GM10266 (cell line): ENCODE results near the gene ALS2CL.

Experiments used
- DNase-seq: peaks from one replicate; pipeline ENCODE4 v3.0.0; 2012; ENCODE audit errors: extremely low spot score
- TF ChIP-seq, protein P1 (sequence below): IDR thresholded peaks from 2 replicates; pipeline ENCODE4 v1.5.1; 2012; ENCODE audit warnings: mild to moderate bottlenecking, low read depth; ENCODE audit not compliant: control insufficient read depth, insufficient read depth; ENCODE audit errors: missing control alignments

The ALS2CL gene

DNA sequence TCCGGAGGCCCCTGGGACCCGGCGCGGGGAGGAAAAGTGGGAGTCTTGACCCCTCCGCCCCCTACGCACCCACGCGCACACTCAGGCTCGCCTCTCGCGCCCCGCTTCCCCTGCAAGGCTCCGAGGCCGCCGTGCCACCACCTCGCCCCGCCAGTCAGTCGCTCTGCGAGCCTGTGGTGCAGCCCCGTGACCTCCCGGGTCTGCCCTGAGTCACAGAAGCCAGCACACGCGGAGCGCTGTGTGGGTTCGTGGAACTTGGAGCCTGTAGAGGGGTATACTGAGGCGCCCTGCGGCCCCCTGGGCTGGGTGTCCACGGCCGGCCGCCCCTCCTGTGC lies 380 bp upstream of the ALS2CL start:
- DNase-seq, result no peak

DNA sequence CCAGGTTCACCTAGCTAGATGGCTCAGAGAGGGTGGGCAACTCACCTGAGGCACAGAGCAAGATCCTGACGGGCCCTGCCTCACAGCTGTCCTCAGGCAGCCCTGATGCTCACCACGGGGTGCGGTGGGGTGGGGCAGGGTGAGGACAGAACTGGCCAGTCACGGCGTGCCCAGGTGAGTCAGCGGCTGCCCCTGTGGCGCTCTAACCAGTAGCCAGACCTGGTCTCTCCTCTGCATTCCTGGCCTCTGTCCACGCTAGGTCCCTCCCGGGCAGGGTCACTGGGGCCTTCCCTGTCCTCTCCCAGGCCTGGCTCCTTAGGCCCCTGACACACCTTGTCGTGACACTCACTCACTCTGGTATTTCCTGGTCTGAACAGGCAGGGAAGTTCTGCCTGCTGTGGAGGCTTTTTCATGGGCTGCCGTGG lies 901 bp downstream of the ALS2CL start:
- DNase-seq, result no peak
- TF ChIP-seq, protein P1, sequence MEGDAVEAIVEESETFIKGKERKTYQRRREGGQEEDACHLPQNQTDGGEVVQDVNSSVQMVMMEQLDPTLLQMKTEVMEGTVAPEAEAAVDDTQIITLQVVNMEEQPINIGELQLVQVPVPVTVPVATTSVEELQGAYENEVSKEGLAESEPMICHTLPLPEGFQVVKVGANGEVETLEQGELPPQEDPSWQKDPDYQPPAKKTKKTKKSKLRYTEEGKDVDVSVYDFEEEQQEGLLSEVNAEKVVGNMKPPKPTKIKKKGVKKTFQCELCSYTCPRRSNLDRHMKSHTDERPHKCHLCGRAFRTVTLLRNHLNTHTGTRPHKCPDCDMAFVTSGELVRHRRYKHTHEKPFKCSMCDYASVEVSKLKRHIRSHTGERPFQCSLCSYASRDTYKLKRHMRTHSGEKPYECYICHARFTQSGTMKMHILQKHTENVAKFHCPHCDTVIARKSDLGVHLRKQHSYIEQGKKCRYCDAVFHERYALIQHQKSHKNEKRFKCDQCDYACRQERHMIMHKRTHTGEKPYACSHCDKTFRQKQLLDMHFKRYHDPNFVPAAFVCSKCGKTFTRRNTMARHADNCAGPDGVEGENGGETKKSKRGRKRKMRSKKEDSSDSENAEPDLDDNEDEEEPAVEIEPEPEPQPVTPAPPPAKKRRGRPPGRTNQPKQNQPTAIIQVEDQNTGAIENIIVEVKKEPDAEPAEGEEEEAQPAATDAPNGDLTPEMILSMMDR, result no peak

More for the DNA sequence above, 380 bp upstream of the ALS2CL start:
- TF ChIP-seq, protein P1, result no peak

DNA sequence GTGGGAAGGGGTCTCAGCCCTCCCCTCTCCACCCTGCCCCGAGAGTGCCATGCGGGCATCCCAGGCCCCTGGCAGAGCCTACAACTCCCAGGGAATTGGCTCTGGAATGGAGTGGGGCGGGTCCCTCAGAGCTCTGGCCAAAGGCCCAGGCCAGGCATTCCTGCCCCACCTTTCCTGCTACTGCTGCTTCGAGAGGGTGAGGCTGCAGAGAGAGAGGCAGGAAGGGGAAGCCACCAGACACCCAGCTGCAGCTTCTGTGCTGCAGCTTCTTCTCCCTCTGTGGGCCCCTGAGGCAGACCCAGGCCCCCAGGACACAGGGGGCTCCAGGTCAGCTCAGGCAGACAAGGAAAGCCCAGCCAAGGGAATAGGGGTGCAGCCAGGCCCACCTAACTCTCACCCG lies 2.7 kb downstream of the ALS2CL start:
- no peak for DNase-seq
- TF ChIP-seq, protein P1, result no peak

DNA sequence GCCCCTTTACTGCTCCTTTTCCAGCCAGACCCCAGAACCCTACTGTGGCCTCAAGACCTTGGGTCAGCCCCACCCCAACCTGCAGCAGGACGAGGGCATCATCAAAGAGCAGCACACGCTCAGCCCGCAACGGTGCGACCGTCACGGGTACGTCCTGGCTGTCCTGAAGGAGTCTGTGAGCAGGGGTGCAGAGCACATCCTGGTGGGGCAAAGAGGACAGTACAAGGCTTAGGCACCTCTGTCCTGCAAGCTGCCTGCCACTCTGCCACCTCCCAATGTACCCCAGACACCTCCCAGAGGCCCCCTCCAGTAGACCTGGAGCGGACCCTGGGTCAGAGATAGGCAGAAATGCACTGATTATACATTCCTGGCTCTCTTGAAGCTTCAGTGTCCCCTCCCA lies 8.0 kb downstream of the ALS2CL start:
- no peak for DNase-seq
- TF ChIP-seq, protein P1, result no peak

DNA sequence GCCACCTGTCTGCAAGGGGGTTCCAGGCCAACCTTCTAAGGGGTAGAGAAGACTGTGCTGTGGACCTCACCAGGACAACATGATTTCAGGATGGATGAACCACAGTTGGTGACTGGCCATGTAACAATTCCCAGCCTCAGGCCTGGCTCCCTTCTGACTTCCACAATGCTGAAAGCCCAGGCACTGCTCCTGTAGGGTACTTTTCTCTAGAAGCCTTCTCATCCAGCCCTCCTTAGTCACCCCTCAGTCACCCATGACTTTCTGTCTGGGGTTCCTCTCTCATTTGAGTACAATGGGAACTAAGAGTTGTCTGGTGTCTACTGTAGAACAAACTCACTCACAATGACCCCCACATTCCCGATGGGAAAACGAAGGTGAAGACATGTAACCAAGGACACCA lies 8.6 kb downstream of the ALS2CL start:
- TF ChIP-seq, protein P1, result no peak

DNA sequence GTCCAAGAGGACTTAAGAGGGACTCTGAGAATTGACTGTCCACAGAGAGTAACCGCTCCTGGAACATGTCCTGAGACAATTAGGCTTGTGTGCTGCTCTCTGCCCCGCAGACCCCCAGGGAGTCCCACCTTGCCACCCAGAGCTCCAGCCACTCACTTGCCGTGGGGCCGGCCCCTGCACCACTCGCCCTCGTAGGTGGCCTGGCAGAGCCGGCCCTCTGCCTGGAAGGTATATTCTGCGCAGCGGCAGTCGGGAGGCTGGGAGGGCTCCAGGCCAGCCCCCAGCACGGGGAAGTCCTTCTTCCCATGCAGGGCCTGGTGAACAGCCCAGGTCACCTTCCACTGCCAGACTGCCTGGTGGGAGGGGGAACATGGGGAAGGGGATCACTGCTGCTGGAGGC lies 10.5 kb downstream of the ALS2CL start:
- DNase-seq, result no peak
- TF ChIP-seq, protein P1, result no peak

More for the DNA sequence above, 8.6 kb downstream of the ALS2CL start:
- no peak for DNase-seq

DNA sequence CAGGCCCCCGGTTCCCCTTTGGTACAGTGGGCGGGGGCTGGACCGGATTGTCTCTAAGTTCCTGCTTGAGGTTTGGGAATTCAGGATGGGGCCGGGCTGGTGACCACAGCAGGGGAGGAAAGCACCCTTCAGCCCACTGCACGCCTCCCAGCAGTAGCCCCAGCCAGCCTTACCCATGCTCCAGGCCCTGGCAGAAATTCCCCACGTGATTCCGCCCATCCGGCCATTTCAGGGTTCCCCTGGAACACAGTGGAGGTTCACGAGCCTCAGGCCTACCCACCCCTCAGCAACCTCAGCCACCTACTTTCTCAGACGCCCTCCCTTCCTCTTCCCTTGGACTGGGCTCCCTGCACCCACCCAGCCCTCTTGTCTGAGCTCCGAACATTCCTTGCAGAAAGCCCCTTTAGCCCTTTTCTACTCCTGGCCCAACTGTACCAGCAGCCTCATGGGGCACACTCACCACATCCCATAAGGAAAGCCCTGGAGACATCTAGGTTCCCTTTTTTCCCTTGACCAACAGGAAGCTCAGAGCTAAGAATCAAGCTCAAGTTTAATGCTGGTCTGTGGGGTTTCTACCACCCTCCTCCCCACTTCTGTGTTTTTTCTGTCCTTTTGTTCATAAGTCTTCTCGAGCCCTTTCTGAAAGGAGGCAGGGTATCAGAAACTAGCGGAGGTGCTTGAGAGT lies 11.5 kb downstream of the ALS2CL start:
- no peak for DNase-seq

More for the DNA sequence above, 11.5 kb downstream of the ALS2CL start:
- TF ChIP-seq, protein P1, result no peak
